Stimulated activated CD8-positive, alpha-beta memory T cell treated with anti-CD3 and anti-CD28 coated beads, Interleukin-7, amount 100 ng/mL, for 24 hours (primary cell): Measurements from ENCODE around the gene P2RY6.

Experiments used
- DNase-seq: peaks from one replicate; pipeline ENCODE4 v3.0.0-alpha.2; 2020; ENCODE audit warnings: low read depth

P2RY6 gene

DNA sequence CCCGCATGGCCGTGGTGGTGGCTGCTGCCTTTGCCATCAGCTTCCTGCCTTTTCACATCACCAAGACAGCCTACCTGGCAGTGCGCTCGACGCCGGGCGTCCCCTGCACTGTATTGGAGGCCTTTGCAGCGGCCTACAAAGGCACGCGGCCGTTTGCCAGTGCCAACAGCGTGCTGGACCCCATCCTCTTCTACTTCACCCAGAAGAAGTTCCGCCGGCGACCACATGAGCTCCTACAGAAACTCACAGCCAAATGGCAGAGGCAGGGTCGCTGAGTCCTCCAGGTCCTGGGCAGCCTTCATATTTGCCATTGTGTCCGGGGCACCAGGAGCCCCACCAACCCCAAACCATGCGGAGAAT is 25.1 kb downstream of the P2RY6 start:
- DNase-seq: no peak

DNA sequence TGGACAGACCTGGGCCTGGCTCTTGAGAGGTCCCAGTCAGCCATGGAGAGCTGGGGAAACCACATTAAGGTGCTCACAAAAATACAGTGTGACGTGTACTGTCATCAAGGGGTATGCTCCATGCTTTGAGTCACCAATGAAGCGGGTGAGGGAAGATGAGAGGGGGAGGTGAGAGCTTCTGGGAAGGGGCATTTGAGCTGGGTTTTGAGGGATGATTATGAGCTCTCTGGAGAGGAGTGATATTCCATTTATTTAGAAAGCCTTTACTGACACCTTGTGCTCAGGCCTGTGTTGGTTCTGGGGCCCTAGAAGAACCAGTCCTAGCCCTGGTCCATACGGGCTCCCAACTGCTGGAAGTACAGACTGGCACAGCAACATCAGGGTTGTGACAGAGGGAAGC is 25.6 kb downstream of the P2RY6 start:
- DNase-seq: no peak

DNA sequence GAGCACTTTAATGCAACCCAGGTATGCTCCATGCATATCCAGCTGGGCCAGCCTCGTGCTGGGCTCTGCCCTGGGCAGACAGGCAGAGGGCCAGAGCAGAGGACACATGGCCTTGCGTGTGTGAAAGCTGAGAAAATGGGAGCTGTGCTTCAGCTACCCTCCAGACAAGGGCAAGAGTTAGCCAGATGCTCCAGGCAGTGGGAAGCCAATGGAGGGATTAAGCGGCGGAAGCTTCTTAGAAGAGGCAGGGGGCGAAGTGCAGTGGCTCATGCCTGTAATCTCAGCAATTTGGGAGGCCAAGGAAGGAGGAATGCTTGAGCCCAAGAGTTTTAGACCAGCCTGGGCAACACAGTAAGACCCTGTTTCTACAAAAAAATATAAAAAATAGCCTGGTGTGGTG is 26.1 kb downstream of the P2RY6 start:
- DNase-seq: no peak

GRCh38 chr11:73299751-73300150 is 27.6 kb downstream of the P2RY6 start:
- DNase-seq: no peak

- no peak for DNase-seq
These were observed 34.1 kb downstream of the P2RY6 start for GRCh38 chr11:73306069-73306841.

GRCh38 chr11:73306977-73307322 is 34.8 kb downstream of the P2RY6 start:
- DNase-seq: no peak

DNA sequence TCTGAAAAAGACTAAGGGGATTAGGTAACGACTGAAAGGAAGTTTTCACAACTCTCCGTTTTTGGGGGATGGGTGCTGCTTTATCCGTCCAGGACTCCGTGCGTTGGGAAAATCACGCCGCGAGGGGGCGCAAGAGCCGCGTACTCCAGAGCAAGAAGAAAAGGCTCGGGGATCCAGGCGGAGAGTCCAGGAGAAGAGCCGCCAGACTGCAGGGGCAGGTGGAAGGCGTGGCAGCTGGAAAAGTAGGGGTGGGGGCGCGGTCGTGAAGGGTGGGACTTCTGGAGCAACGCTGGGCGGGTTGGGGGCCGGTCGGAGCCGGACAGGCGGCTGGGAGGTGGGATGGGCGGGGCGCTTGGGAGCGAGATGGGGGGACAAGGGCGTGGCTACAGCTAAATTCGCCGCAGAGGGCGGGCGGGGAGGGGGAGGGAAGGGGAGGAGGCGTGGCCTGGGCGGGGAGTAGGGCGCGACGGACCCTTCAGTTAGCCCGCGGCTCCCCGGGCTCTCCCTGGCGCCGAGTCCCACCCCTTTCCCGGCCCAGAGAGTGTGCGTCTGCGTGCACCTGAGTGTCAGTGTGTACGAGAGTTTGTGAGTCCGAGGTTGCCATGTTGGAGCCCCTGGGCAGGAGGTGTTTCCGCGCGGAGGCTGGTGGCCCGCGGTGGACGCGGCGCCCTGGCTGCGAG is 35.3 kb downstream of the P2RY6 start:
- DNase-seq: peak; percentile 88

GRCh38 chr11:73308003-73308960 is 36.1 kb downstream of the P2RY6 start, which contains the start of gene ARHGEF17:
TSS of gene ARHGEF17 (plus strand) at chr11:73308276. CDS start at chr11:73308639, 363 bp downstream.
- DNase-seq: no peak

DNA sequence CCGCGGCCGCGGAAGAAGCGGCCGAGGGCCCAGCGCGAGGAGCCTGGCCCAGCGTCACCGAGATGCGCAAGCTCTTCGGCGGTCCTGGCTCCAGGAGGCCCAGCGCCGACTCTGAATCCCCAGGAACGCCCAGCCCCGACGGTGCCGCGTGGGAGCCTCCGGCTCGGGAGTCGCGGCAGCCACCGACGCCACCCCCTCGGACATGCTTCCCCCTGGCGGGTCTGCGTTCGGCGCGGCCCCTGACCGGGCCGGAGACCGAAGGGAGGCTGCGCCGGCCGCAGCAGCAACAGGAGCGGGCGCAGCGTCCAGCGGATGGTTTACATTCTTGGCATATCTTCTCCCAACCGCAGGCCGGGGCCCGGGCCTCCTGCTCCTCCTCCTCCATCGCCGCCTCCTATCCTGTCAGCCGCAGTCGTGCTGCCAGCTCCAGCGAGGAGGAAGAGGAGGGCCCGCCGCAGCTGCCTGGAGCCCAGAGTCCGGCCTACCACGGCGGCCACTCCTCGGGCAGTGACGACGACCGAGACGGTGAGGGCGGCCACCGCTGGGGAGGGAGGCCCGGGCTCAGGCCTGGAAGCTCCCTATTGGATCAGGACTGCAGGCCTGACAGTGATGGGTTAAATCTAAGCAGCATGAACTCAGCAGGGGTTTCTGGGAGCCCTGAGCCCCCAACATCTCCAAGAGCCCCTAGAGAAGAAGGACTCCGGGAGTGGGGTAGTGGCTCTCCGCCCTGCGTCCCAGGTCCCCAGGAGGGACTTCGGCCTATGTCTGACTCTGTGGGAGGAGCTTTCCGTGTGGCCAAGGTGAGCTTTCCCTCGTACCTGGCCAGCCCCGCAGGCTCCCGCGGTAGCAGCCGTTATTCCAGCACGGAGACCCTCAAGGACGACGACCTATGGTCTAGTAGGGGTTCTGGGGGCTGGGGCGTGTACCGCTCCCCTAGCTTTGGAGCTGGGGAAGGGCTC is 37.1 kb downstream of the P2RY6 start:
- DNase-seq: no peak

- DNase-seq: no peak
These were observed 37.9 kb downstream of the P2RY6 start for GRCh38 chr11:73310076-73310475.

DNA sequence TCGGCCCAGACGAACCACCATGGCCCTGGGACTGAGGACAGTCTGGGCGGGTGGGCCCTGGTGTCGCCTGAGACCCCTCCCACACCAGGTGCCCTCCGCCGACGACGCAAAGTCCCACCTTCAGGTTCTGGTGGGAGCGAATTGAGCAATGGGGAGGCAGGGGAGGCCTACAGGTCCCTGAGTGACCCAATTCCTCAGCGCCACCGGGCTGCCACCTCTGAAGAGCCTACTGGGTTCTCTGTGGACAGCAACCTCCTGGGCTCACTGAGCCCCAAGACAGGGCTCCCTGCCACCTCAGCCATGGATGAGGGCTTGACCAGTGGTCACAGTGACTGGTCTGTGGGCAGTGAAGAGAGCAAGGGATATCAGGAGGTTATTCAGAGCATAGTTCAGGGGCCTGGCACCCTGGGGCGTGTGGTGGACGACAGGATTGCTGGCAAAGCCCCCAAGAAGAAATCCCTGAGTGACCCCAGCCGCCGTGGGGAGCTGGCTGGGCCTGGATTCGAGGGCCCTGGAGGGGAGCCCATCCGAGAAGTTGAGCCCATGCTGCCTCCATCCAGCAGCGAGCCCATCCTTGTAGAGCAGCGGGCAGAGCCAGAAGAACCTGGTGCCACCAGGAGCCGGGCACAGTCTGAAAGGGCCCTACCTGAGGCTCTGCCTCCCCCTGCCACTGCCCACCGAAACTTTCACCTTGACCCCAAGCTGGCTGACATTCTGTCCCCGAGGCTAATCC is 38.7 kb downstream of the P2RY6 start:
- DNase-seq: no peak

DNA sequence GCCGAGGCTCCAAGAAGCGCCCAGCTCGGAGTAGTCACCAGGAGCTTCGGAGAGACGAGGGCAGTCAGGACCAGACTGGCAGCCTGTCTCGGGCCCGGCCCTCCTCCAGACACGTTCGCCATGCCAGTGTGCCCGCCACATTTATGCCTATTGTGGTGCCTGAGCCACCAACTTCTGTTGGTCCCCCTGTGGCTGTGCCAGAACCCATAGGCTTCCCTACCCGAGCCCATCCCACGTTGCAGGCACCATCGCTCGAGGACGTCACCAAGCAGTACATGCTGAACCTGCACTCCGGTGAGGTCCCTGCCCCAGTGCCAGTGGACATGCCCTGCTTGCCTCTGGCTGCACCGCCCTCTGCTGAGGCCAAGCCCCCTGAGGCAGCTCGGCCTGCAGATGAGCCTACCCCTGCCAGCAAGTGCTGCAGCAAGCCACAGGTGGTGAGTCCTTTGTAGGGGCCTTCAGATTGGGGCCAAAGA is 39.3 kb downstream of the P2RY6 start:
- DNase-seq: no peak

GRCh38 chr11:73312036-73312435 is 39.9 kb downstream of the P2RY6 start:
- DNase-seq: no peak

DNA sequence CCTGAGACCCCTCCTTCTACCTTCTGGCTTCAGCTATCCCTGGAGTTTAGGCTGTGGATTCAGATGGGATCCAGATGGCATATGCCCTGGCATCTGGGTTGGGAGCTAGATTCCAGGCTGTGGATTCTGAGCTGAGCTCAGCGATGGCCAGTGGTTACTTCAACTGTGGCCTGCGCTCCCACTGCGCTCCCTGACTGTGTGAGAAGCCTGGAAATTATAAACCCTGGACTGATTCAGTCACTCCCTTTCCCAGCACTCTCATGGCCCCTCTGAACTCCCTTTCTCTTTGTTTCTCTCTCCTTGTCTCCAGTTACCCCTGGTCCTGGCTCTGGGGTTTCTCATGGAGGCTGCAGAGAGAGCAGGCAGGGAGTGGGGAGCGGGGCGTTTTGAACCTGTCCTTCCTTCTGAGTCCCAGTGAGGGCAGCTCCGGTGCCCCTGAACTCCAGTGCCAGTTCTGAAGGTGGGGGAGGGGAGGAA is 40.8 kb downstream of the P2RY6 start:
- no peak for DNase-seq

- no peak for DNase-seq
These were observed 41.5 kb downstream of the P2RY6 start for GRCh38 chr11:73313652-73314051.

DNA sequence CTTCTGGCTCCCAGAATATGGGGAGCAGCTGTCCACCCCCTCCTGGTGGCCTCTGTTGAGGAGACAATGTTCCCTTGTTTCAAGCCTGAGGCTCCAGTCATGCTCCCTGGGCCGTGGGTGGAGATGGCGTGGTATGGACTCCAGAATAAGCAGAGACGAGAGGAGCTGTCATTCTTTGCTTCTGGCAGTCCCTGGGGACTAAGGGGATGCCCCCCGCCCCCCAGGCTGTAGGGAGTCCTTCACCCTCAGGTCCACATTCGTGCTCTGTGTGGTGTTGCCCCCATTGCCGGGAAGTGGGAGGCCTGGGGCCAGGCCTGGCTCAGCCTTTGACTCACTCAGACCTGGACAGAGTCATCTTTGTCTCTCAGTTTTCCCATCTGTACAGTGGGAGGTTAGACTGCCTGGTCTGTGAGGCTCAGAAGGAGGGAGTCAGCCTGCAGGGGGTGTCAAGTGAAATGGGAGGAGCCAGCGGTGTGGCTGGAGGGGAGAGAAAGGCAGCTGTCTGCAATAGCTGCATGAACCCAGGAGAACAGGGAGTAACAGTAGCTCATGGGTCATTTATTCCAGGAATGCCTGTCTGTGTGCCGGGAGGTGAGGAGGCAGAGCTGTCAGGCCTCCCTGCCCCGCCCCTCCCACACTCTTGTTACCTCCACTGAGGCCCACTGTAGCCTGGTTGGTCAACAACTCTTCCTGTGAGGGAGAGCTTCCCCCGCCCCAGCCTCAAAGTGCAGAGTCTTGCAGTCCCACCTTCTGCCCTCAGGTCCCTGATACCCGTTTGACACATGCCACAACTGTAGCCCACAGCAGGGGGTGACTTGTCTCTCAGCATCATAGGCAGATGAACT is 42.2 kb downstream of the P2RY6 start:
- DNase-seq: no peak

DNA sequence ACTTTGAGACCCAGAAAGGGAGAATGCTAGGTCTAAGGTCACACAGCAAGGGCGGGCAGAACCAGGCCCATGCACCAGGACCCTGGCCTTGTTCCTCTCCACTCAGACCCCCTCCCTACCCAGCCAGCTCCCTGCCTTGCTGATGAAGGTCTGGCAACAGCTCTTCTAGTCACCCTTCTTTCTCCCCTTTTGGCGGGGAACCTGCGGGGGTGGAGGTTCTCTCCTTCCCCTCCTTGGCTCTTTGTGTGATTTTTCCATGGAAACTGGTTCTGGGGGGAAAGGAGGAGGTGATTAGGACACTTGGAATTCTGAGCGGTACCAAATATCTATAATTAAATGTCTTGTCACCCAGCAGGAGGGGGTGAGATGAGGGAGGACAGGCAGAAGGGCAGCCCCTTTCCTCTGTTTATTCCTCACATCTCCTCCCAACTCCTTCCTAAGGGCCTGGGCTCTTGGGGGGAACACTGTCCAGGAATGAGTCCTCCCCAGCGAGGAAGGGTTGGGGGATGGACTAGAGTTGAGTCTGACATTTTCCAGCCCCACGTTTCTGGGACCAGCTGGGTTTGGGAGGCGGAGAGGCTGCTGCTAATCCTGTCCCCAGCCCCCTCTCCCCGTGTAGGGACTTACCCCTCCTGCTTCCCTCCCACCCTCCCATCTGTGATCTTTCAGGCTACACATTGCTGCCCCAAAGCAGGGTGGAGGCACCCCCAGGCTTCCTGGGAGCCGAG is 43.3 kb downstream of the P2RY6 start:
- DNase-seq: no peak

GRCh38 chr11:73316422-73316821 is 44.3 kb downstream of the P2RY6 start:
- no peak for DNase-seq

- DNase-seq: no peak
These were observed 45.2 kb downstream of the P2RY6 start for GRCh38 chr11:73317373-73317772.
